GM12891 (cell line): Measurements from ENCODE around the gene TPPP2.

Experiments
- DNase-seq: peaks from one replicate; pipeline ENCODE4 v3.0.0; 2011; ENCODE audit warnings: low spot score; ENCODE audit not compliant: insufficient read length
- FAIRE-seq: peaks from 2 replicates; lab custom pipeline; 2011; peaks lifted over from hg19 to GRCh38; lab: Jason Lieb, UNC
- PAX5 ChIP-seq: IDR thresholded peaks from 2 replicates; pipeline ENCODE4 v1.6.1; 2011; ENCODE audit warnings: low read length, moderate library complexity, mild to moderate bottlenecking; ENCODE audit not compliant: insufficient read depth, severe bottlenecking
- POLR2A ChIP-seq: IDR thresholded peaks from 2 replicates; pipeline ENCODE4 v1.6.1; 2011; ENCODE audit warnings: low read depth, low read length, control low read depth
- POLR2AphosphoS5 ChIP-seq: IDR thresholded peaks from 2 replicates; pipeline ENCODE4 v1.6.1; 2011; ENCODE audit warnings: low read depth, low read length, control low read depth
- POU2F2 ChIP-seq: IDR thresholded peaks from 2 replicates; pipeline ENCODE4 v1.6.1; 2011; ENCODE audit warnings: low read depth, mild to moderate bottlenecking, control low read depth, low read length, moderate library complexity
- SPI1 ChIP-seq: IDR thresholded peaks from 2 replicates; pipeline ENCODE4 v1.6.1; 2011; ENCODE audit warnings: low read depth, low read length, control low read depth
- TAF1 ChIP-seq: IDR thresholded peaks from 2 replicates; pipeline ENCODE4 v1.6.1; 2011; ENCODE audit warnings: low read depth, low read length, control low read depth

TPPP2 gene

GRCh38 chr14:21057803-21058675 is 28.0 kb downstream of the TPPP2 start, which contains the start of gene RNASE8:
Gene RNASE8 (plus strand): TSS chr14:21057822. CDS start chr14:21057893, 71 bp downstream.
- FAIRE-seq (no peak), DNase-seq (no peak)
- TF ChIP-seq POLR2A (no peak), SPI1 (no peak), TAF1 (no peak), POU2F2 (no peak), PAX5 (no peak), POLR2AphosphoS5 (no peak)

- TF ChIP-seq TAF1, result no peak
- no peak for TF ChIP-seq SPI1
- TF ChIP-seq POU2F2, result no peak
- TF ChIP-seq POLR2AphosphoS5, result no peak
- TF ChIP-seq POLR2A, result no peak
- TF ChIP-seq PAX5, result no peak
- no peak for DNase-seq
- no peak for FAIRE-seq
Measured at GRCh38 chr14:21058903-21059302, 28.9 kb downstream of the TPPP2 start.

GRCh38 chr14:21059842-21060613 is 30.0 kb downstream of the TPPP2 start:
- no peak for TF ChIP-seq POU2F2
- no peak for FAIRE-seq

GRCh38 chr14:21060614-21061346 is 30.8 kb downstream of the TPPP2 start:
- FAIRE-seq, result no peak
- no peak for DNase-seq
- TF ChIP-seq PAX5, result no peak

More at GRCh38 chr14:21059842-21060613, 30.0 kb downstream of the TPPP2 start:
- no peak for DNase-seq

GRCh38 chr14:21061347-21061668 is 31.3 kb downstream of the TPPP2 start:
- FAIRE-seq (no peak), DNase-seq (no peak)
- TF ChIP-seq POLR2AphosphoS5 (no peak), PAX5 (no peak)

GRCh38 chr14:21063479-21063878 is 33.5 kb downstream of the TPPP2 start:
- FAIRE-seq, result no peak
- no peak for DNase-seq
- TF ChIP-seq PAX5 (no peak), POLR2A (no peak), POU2F2 (no peak), TAF1 (no peak), SPI1 (no peak), POLR2AphosphoS5 (no peak)

GRCh38 chr14:21066882-21067502 is 37.0 kb downstream of the TPPP2 start:
- FAIRE-seq, result no peak
- TF ChIP-seq POLR2A (no peak), TAF1 (no peak), POU2F2 (no peak), POLR2AphosphoS5 (no peak), PAX5 (no peak), SPI1 (no peak)
- DNase-seq, result no peak

GRCh38 chr14:21068521-21069387 is 38.7 kb downstream of the TPPP2 start:
- FAIRE-seq, result no peak
- no peak for DNase-seq
- TF ChIP-seq POLR2AphosphoS5 (no peak), PAX5 (no peak), POLR2A (no peak), POU2F2 (no peak), TAF1 (no peak), SPI1 (no peak)

GRCh38 chr14:21069388-21070082 is 39.5 kb downstream of the TPPP2 start:
- no peak for TF ChIP-seq POLR2A
- no peak for TF ChIP-seq SPI1
- TF ChIP-seq POLR2AphosphoS5, result no peak
- no peak for FAIRE-seq
- DNase-seq, result no peak
